Activated CD8-positive, alpha-beta memory T cell treated with anti-CD3 and anti-CD28 coated beads for 36 hours (primary cell): ENCODE measurements around the gene PTPRN2. TPM values are rescaled to one million over a fixed set of nuclear protein-coding genes. Genes with fewer than 3 reads are reported as not detected.

Experiments used
- CTCF ChIA-PET: fragments of 350-600 bp; sonication (Branson Sonifier 250); formaldehyde crosslinking; loops from one replicate; lab custom pipeline; 2021; ENCODE audit warnings: antibody characterized with exemption; lab: Charles Lee
- POLR2A ChIA-PET: fragments of 350-600 bp; sonication (Branson Sonifier 250); formaldehyde crosslinking; loops from one replicate; lab custom pipeline; 2021; ENCODE audit warnings: antibody characterized with exemption; lab: Charles Lee
- total RNA-seq, 2 experiments: library from RNA; stranded (reverse); gene quantifications; one replicate each; pipeline ENCODE4 v1.2.3, GENCODE V29; 2021

Gene PTPRN2
- total RNA-seq, 2 experiments from 2014 or later, result 0.36 to 0.44 TPM

- POLR2A ChIA-PET, result no interaction called here
- CTCF ChIA-PET, result no interaction called here
Measured at GRCh38 chr7:157813053-157813452, 774.6 kb downstream of the PTPRN2 start.

- POLR2A ChIA-PET, result no interaction called here
Measured at GRCh38 chr7:157811946-157812345, 775.7 kb downstream of the PTPRN2 start.

GRCh38 chr7:157809863-157810851 lies 777.5 kb downstream of the PTPRN2 start:
- ChIA-PET POLR2A (no interaction called here), CTCF (no interaction called here)

More at GRCh38 chr7:157811946-157812345, 775.7 kb downstream of the PTPRN2 start:
- CTCF ChIA-PET, result interaction anchor here (0.6 kb wide), 1 partner anchor 574 kb away, joined by 3 read pairs; no protein-coding TSS in a partner anchor

- ChIA-PET CTCF (no interaction called here), POLR2A (no interaction called here)
Measured at GRCh38 chr7:157809154-157809862, 778.3 kb downstream of the PTPRN2 start.

GRCh38 chr7:157808042-157808441 lies 779.6 kb downstream of the PTPRN2 start:
- ChIA-PET POLR2A (no interaction called here), CTCF (no interaction called here)

GRCh38 chr7:157807510-157807909 lies 780.1 kb downstream of the PTPRN2 start:
- POLR2A ChIA-PET, result no interaction called here
- CTCF ChIA-PET, result no interaction called here

GRCh38 chr7:157806711-157807110 lies 780.9 kb downstream of the PTPRN2 start:
- ChIA-PET POLR2A (no interaction called here), CTCF (no interaction called here)

GRCh38 chr7:157805713-157806112 lies 781.9 kb downstream of the PTPRN2 start:
- ChIA-PET POLR2A (no interaction called here), CTCF (no interaction called here)

- POLR2A ChIA-PET, result interaction anchor here (0.5 kb wide), 1 partner anchor 914 kb away, joined by 7 read pairs; no protein-coding TSS in a partner anchor
- CTCF ChIA-PET, result no interaction called here
Measured at GRCh38 chr7:157803906-157804305, 783.7 kb downstream of the PTPRN2 start.

GRCh38 chr7:157801971-157802675 lies 785.5 kb downstream of the PTPRN2 start:
- ChIA-PET CTCF (no interaction called here), POLR2A (no interaction called here)

GRCh38 chr7:157801113-157801512 lies 786.5 kb downstream of the PTPRN2 start:
- ChIA-PET CTCF (no interaction called here), POLR2A (no interaction called here)

- CTCF ChIA-PET, result no interaction called here
- POLR2A ChIA-PET, result no interaction called here
Measured at GRCh38 chr7:157800281-157800680, 787.3 kb downstream of the PTPRN2 start.

GRCh38 chr7:157799076-157799685 lies 788.4 kb downstream of the PTPRN2 start:
- CTCF ChIA-PET, result no interaction called here
- POLR2A ChIA-PET, result no interaction called here

GRCh38 chr7:157797361-157797760 lies 790.3 kb downstream of the PTPRN2 start:
- CTCF ChIA-PET, result no interaction called here
- POLR2A ChIA-PET, result no interaction called here

GRCh38 chr7:157796846-157797245 lies 790.8 kb downstream of the PTPRN2 start:
- ChIA-PET CTCF (no interaction called here), POLR2A (no interaction called here)

- CTCF ChIA-PET, result no interaction called here
- POLR2A ChIA-PET, result no interaction called here
Measured at GRCh38 chr7:157795643-157796042, 792.0 kb downstream of the PTPRN2 start.

- ChIA-PET POLR2A (no interaction called here), CTCF (no interaction called here)
Measured at GRCh38 chr7:157795199-157795598, 792.4 kb downstream of the PTPRN2 start.

GRCh38 chr7:157794746-157795065 lies 792.9 kb downstream of the PTPRN2 start:
- ChIA-PET POLR2A (no interaction called here), CTCF (no interaction called here)

GRCh38 chr7:157793973-157794745 lies 793.5 kb downstream of the PTPRN2 start:
- POLR2A ChIA-PET, result no interaction called here
- CTCF ChIA-PET, result no interaction called here
